ENCODE results near the gene NCCRP1.

- TF ChIP-seq CTCF (conservative IDR thresholded peaks at IDR 0.05 in 1 of 2, IDR thresholded peaks at IDR 0.05 in 1 of 2; ENCODE audit: extremely low read depth in 1 of 2, insufficient read depth in 1 of 2, low read depth in 1 of 2, low read length in 2 of 2) (no peak), EZH2 (IDR thresholded peaks at IDR 0.05; ENCODE audit: borderline replicate concordance, low read length) (no peak)
Observed at GRCh38 chr19:39193803-39194202, 3.0 kb upstream of the NCCRP1 start.
